ENCODE data around the gene PRR36. TPM values are rescaled to one million over a fixed set of nuclear protein-coding genes. Genes with fewer than 3 reads are reported as not detected.

The PRR36 gene
- total and polyA plus RNA-seq, 2 donors (not counting 1 experiment from before 2014, with no cell fraction given), result 0.01 TPM; not detected in 1

DNA sequence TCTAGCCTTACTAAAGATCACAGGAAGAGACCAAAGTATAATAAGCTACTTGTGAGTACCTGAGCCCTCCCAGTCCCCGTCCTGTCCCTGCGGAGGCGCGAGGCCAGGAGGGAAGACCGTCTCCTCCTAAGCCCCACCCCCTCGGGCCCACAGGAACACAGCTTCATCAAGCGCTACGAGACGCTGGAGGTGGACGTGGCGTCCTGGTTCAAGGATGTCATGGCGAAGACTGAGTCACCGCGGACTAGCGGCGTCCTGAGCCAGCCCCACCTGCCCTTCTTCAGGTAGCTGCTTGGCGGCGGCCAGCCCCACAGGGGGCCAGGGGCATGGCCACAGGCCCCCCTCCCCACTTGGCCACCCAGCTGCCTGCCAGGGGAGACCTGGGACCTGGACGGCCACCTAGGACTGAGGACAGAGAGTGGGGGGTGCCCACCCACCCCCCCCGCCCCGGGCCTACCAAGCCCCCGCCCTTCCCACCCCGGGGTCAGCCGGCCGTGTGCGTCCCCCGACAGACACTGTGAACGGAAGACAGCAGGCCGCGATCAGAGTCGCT, 38.0 kb upstream of the PRR36 start:
- WGBS (ENCODE audit: insufficient coverage), result 97% methylated on average over 22 of the region's 31 CpGs
- peaks cover 16 to 20% of the 10 kb centered on the region in 2 donors for H3K4me1 ChIP-seq (ENCODE audit: control insufficient read depth in 2 of 2, insufficient read depth in 2 of 2, low read length in 2 of 2)
- intact Hi-C loops (cut with micrococcal nuclease), result no loop called here
- H3K4me3 ChIP-seq (ENCODE audit: control extremely low read depth in 1 of 5, extremely low read depth in 1 of 5, insufficient read depth in 1 of 5, low read depth in 2 of 5, low read length in 4 of 5), result no peak overlapping the region
- ChIA-PET POLR2A (interaction anchor here (0.6 to 1.1 kb wide), 3 partner anchors 7 to 18 kb away, joined by 3 to 11 read pairs (median 3); partner anchors contain the start of gene SNAPC2), CTCF (no interaction called here)
- Mint-ChIP-seq H3K4me3 (no peak overlapping the region), H3K27ac (no peak overlapping the region), H3K9me3 (ENCODE audit: insufficient read depth) (no peaks in the 10 kb centered on the region), H3K4me1 (peaks cover 11% of the 10 kb centered on the region), H3K27me3 (peaks cover 9% of the 10 kb centered on the region)
- no peak for TF ChIP-seq EZH2 (IDR thresholded peaks at IDR 0.05; ENCODE audit: borderline replicate concordance, insufficient read depth, low read depth, low read length, poor library complexity, severe bottlenecking)
- no peak for TF ChIP-seq CTCF (IDR thresholded peaks at IDR 0.05)
- H3K9me3 ChIP-seq (ENCODE audit: control extremely low read depth in 1 of 3, control insufficient read depth in 2 of 3, insufficient read depth in 1 of 3, low read length in 2 of 3), result peaks cover 0 to 11% (median 0%) of the 10 kb centered on the region in 3 donors
- no peak overlapping the region for H3K27ac ChIP-seq (ENCODE audit: low read length in 2 of 2)
- peaks cover 10% of the 10 kb centered on the region for H3K79me2 ChIP-seq (ENCODE audit: control insufficient read depth, insufficient read depth, low read length)
- peaks cover 80% of the 10 kb centered on the region for H4K20me1 ChIP-seq (ENCODE audit: control insufficient read depth, insufficient read depth, low read length, poor library complexity, severe bottlenecking)
- peaks cover 3 to 31% of the 10 kb centered on the region in 2 experiments for H3K36me3 ChIP-seq (replicated peaks in 1 of 2; ENCODE audit: control extremely low read depth in 1 of 2, control insufficient read depth in 1 of 2, extremely low read depth in 1 of 2, insufficient read depth in 2 of 2, low read length in 1 of 2)
- H2AFZ ChIP-seq (ENCODE audit: insufficient read depth, low read depth, low read length, poor library complexity, severe bottlenecking), result no peak overlapping the region
- no peak for ATAC-seq (ENCODE audit: low read depth)
- no peak for DNase-seq
- no peak overlapping the region for H3K4me2 ChIP-seq (replicated peaks; ENCODE audit: low read depth, low read length, poor library complexity, severe bottlenecking)
- no peak overlapping the region for H3K9ac ChIP-seq (ENCODE audit: low read length)
- H3K27me3 ChIP-seq (replicated peaks in 1 of 4; ENCODE audit: control extremely low read depth in 1 of 4, control insufficient read depth in 3 of 4, insufficient read depth in 4 of 4, low read length in 3 of 4), result peaks cover 0 to 23% (median 11%) of the 10 kb centered on the region in 4 experiments

DNA sequence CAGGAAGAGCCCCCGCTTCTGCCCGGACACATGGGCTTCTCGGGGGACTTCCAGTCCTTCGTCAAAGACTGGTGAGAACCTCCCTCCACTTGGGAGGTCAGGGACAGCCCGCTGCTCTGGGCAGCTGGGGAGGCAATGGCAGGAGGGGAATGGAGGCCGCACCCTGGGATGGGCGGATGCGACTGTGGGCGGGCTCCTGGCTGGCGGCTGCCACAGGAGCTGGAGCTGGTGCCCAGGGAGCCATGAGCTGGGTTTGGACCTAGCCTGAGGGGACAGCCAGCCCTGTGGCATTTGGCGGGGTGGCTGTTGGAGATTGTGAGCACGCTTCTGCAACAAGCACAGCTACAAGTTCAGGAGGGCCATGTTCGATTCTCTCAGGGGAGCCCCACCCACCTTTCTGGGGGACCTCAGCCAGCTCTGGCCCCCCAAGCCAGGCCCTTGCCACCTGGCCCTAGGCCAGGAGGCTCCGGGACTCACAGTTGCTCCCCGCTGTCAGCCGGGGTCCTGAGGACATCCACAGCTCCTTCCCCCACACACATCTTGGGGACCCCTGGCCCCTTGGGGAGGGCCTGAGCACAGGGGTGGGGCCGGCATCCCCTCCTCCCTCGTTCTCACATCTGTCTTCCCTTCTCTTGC, 37.4 kb upstream of the PRR36 start:
- DNase-seq (no peak), ATAC-seq (ENCODE audit: low read depth) (no peak)
- Histone ChIP-seq H2AFZ (ENCODE audit: insufficient read depth, low read depth, low read length, poor library complexity, severe bottlenecking) (no peak overlapping the region), H3K4me3 (ENCODE audit: control extremely low read depth in 1 of 5, extremely low read depth in 1 of 5, insufficient read depth in 1 of 5, low read depth in 2 of 5, low read length in 4 of 5) (no peak overlapping the region), H3K9ac (ENCODE audit: low read length) (no peak overlapping the region), H3K9me3 (ENCODE audit: control extremely low read depth in 1 of 3, control insufficient read depth in 2 of 3, insufficient read depth in 1 of 3, low read length in 2 of 3) (peaks cover 0 to 8% (median 0%) of the 10 kb centered on the region in 3 donors), H3K27me3 (replicated peaks in 1 of 4; ENCODE audit: control extremely low read depth in 1 of 4, control insufficient read depth in 3 of 4, insufficient read depth in 4 of 4, low read length in 3 of 4) (peaks cover 0 to 19% (median 9%) of the 10 kb centered on the region in 4 experiments), H3K4me1 (ENCODE audit: control insufficient read depth in 2 of 2, insufficient read depth in 2 of 2, low read length in 2 of 2) (peaks cover 11 to 14% of the 10 kb centered on the region in 2 donors), H3K4me2 (replicated peaks; ENCODE audit: low read depth, low read length, poor library complexity, severe bottlenecking) (no peak overlapping the region), H3K36me3 (replicated peaks in 1 of 2; ENCODE audit: control extremely low read depth in 1 of 2, control insufficient read depth in 1 of 2, extremely low read depth in 1 of 2, insufficient read depth in 2 of 2, low read length in 1 of 2) (peaks cover 3 to 31% of the 10 kb centered on the region in 2 experiments), H4K20me1 (ENCODE audit: control insufficient read depth, insufficient read depth, low read length, poor library complexity, severe bottlenecking) (peaks cover 81% of the 10 kb centered on the region), H3K79me2 (ENCODE audit: control insufficient read depth, insufficient read depth, low read length) (peaks cover 16% of the 10 kb centered on the region), H3K27ac (ENCODE audit: low read length in 2 of 2) (no peak overlapping the region)
- Mint-ChIP-seq H3K27ac (no peak overlapping the region), H3K27me3 (peaks cover 9% of the 10 kb centered on the region), H3K9me3 (ENCODE audit: insufficient read depth) (no peaks in the 10 kb centered on the region), H3K4me3 (no peak overlapping the region), H3K4me1 (peaks cover 7% of the 10 kb centered on the region)
- intact Hi-C loops (cut with micrococcal nuclease), result no loop called here
- ChIA-PET POLR2A (interaction anchor here (0.6 to 1.1 kb wide), 3 partner anchors 8 to 19 kb away, joined by 3 to 11 read pairs (median 3); partner anchors contain the start of gene SNAPC2), CTCF (no interaction called here)
- no peak for TF ChIP-seq CTCF (IDR thresholded peaks at IDR 0.05)
- no peak for TF ChIP-seq EZH2 (IDR thresholded peaks at IDR 0.05; ENCODE audit: borderline replicate concordance, insufficient read depth, low read depth, low read length, poor library complexity, severe bottlenecking)
- 97% methylated on average over 18 of the region's 18 CpGs for WGBS (ENCODE audit: insufficient coverage)
